HCT116 (cell line): ENCODE measurements around the gene DGAT2. TPM values are rescaled to one million over a fixed set of nuclear protein-coding genes. Genes with fewer than 3 reads are reported as not detected.

Source experiments
- ATAC-seq: fragments of 200-7000 bp; cut with Tn5 transposase; 2 replicates; pipeline ENCODE4 v1.9.1; 2020; ENCODE audit warnings: mild to moderate bottlenecking, moderate library complexity
- BruUV-seq: library from RNA; stranded (reverse); fragments of 400-500 nt; replicated peaks from 2 replicates; lab custom pipeline; 2021; lab: Mats Ljungman, UMichigan
- CTCF ChIA-PET: fragments of 300-600 bp; sonication (Branson Sonifier 250); formaldehyde crosslinking; loops from one replicate; lab custom pipeline; 2021; ENCODE audit warnings: antibody characterized with exemption; lab: Charles Lee
- POLR2A ChIA-PET: fragments of 300-600, 350-600 bp; sonication (Branson Sonifier 250); formaldehyde crosslinking; loops from one replicate; lab custom pipeline; 2021; ENCODE audit warnings: antibody characterized with exemption; lab: Charles Lee
- RAD21 ChIA-PET, 2 experiments: fragments of 300-600 bp; sonication (Branson Sonifier 250); formaldehyde crosslinking; loops; one replicate each; lab custom pipeline; 2023; ENCODE audit warnings: low total read pairs in 2 of 2; ENCODE audit not compliant: uncharacterized antibody in 2 of 2, unreplicated experiment in 2 of 2, low non-redundant PET in 1 of 2; lab: Charles Lee
- DNase-seq: peaks from one replicate; pipeline ENCODE4 v3.0.0-alpha.2; 2010; ENCODE audit warnings: low read depth, low spot score
- H2AFZ ChIP-seq: fragments of 200-600 bp; shearing (Covaris generic), sonication (generic); 2 replicates; pipeline ENCODE4 v1.6.1; 2017; ENCODE audit warnings: low read depth, mixed run types, mixed read lengths, antibody characterized with exemption, low read length; ENCODE audit not compliant: poor library complexity, severe bottlenecking
- H3K27ac ChIP-seq: 2 replicates; pipeline ENCODE4 v1.5.1; 2012; ENCODE audit warnings: low read depth, low read length
- H3K27me3 ChIP-seq: fragments of 200-600 bp; sonication (generic); 2 replicates; pipeline ENCODE4 v1.6.1; 2016; ENCODE audit warnings: mixed run types, low read length, mixed read lengths; ENCODE audit not compliant: insufficient read depth
- H3K36me3 ChIP-seq, 2 experiments: fragments of 200-500 bp in 1 of 2; fragments of 200-600 bp in 1 of 2; sonication (Bioruptor generic) in 1 of 2; sonication (generic) in 1 of 2; 2 replicates each; pipeline versions ENCODE4 v1.5.1 to v1.6.1; 2014 to 2016; ENCODE audit warnings: low read length in 2 of 2, inconsistent platforms in 1 of 2, mixed read lengths in 1 of 2, mixed run types in 1 of 2; ENCODE audit not compliant: insufficient read depth in 2 of 2, control insufficient read depth in 1 of 2
- H3K4me1 ChIP-seq, 2 experiments: fragments of 200-600 bp in 1 of 2; sonication (generic) in 1 of 2; 2 replicates each; pipeline versions ENCODE4 v1.5.1 to v1.6.1; 2012 to 2017; ENCODE audit warnings: low read length in 2 of 2, inconsistent platforms in 1 of 2, mild to moderate bottlenecking in 1 of 2, mixed read lengths in 1 of 2, mixed run types in 1 of 2, moderate library complexity in 1 of 2; ENCODE audit not compliant: insufficient read depth in 2 of 2, control insufficient read depth in 1 of 2
- H3K4me2 ChIP-seq: fragments of 200-600 bp; sonication (generic); 2 replicates; pipeline ENCODE4 v1.6.1; 2017; ENCODE audit warnings: mixed run types, low read length, mixed read lengths
- H3K4me3 ChIP-seq, 2 experiments: fragments of 200-600 bp in 1 of 2; sonication (generic) in 1 of 2; replicated peaks in 1 of 2; 2 replicates each; pipeline ENCODE4 v1.5.1; 2011 to 2016; ENCODE audit warnings: low read length in 2 of 2, control low read depth in 1 of 2, low read depth in 1 of 2, mild to moderate bottlenecking in 1 of 2, mixed read lengths in 1 of 2, mixed run types in 1 of 2
- H3K79me2 ChIP-seq: fragments of 200-600 bp; sonication (generic); 2 replicates; pipeline ENCODE4 v1.6.1; 2017; ENCODE audit warnings: mild to moderate bottlenecking, mixed run types, low read length, moderate library complexity, mixed read lengths; ENCODE audit not compliant: insufficient read depth
- H3K9ac ChIP-seq: fragments of 200-600 bp; sonication (generic); 2 replicates; pipeline ENCODE4 v1.6.1; 2016; ENCODE audit warnings: low read length, mixed read lengths
- H3K9me2 ChIP-seq: fragments of 200-600 bp; sonication (generic), shearing (Covaris generic); 2 replicates; pipeline ENCODE4 v1.6.1; 2017; ENCODE audit warnings: mixed run types, mild to moderate bottlenecking, moderate library complexity; ENCODE audit not compliant: insufficient read depth
- H3K9me3 ChIP-seq, 2 experiments: fragments of 200-500 bp in 1 of 2; fragments of 200-600 bp in 1 of 2; sonication (Bioruptor generic) in 1 of 2; sonication (generic) in 1 of 2; 2 replicates each; pipeline ENCODE4 v1.6.1; 2014 to 2017; ENCODE audit warnings: low read length in 2 of 2, mixed read lengths in 2 of 2, inconsistent platforms in 1 of 2, low read depth in 1 of 2, mild to moderate bottlenecking in 1 of 2, mixed run types in 1 of 2, moderate library complexity in 1 of 2; ENCODE audit not compliant: control insufficient read depth in 1 of 2, insufficient read depth in 1 of 2
- H4K20me1 ChIP-seq: fragments of 200-600 bp; sonication (generic), shearing (Covaris generic); 2 replicates; pipeline ENCODE4 v1.6.1; 2017; ENCODE audit warnings: mixed run types, mild to moderate bottlenecking, moderate library complexity; ENCODE audit not compliant: insufficient read depth
- EZH2 ChIP-seq: fragments of 200-600 bp; sonication (generic); IDR thresholded peaks from 2 replicates; pipeline ENCODE4 v1.6.1; 2017; ENCODE audit warnings: antibody characterized with exemption, mixed run types
- POLR2AphosphoS5 ChIP-seq: IDR thresholded peaks from 2 replicates; pipeline ENCODE4 v1.6.1; 2011; ENCODE audit warnings: mild to moderate bottlenecking, low read depth, low read length, moderate library complexity
- REST ChIP-seq: IDR thresholded peaks from 2 replicates; pipeline ENCODE4 v1.6.1; 2012; ENCODE audit warnings: low read depth
- ZBTB33 ChIP-seq: IDR thresholded peaks from 2 replicates; pipeline ENCODE4 v1.6.1; 2011; ENCODE audit warnings: mild to moderate bottlenecking, low read length, moderate library complexity; ENCODE audit not compliant: insufficient replicate concordance; ENCODE audit errors: extremely low read depth
- intact Hi-C: fragments of 100-400 bp; cut with micrococcal nuclease; formaldehyde crosslinking; loops from 2 replicates; pipeline ENCODE4 v1.10.0; 2022
- total RNA-seq: library from RNA; stranded (reverse); gene quantifications from one replicate; pipeline ENCODE4 v1.2.1, GENCODE V29; 2021; ENCODE audit not compliant: unreplicated experiment

Gene DGAT2
- total RNA-seq, 1 experiment from 2014 or later = 2.4 TPM

GRCh38 chr11:75790986-75791385 is 22.4 kb downstream of the DGAT2 start:
- no peak overlapping the region for H3K27ac ChIP-seq
- no peak for DNase-seq

More at GRCh38 chr11:75790986-75791385, 22.4 kb downstream of the DGAT2 start:
- H2AFZ ChIP-seq = no peak overlapping the region
- H3K4me3 ChIP-seq = no peak overlapping the region
- BruUV-seq = no TSS peak
- H4K20me1 ChIP-seq = no peaks in the 10 kb centered on the region
- CTCF ChIA-PET = no interaction called here
- TF ChIP-seq ZBTB33 (no peak), POLR2AphosphoS5 (no peak), REST (no peak), EZH2 (no peak)
- TF ChIP-seq, all 23 proteins: peak for 0
- H3K9me2 ChIP-seq = no peaks in the 10 kb centered on the region
- H3K4me2 ChIP-seq = no peak overlapping the region
- H3K4me1 ChIP-seq = no peaks in the 10 kb centered on the region
- no peak overlapping the region for H3K9ac ChIP-seq
- H3K79me2 ChIP-seq = no peaks in the 10 kb centered on the region
- H3K9me3 ChIP-seq = no peaks in the 10 kb centered on the region
- no peaks in the 10 kb centered on the region for H3K36me3 ChIP-seq
- POLR2A ChIA-PET = no interaction called here
- intact Hi-C loops = no loop called here
- RAD21 ChIA-PET = no interaction called here
- H3K27me3 ChIP-seq = no peaks in the 10 kb centered on the region
- ATAC-seq = no peak
